Astrocyte (in vitro differentiated cells and primary cell): ENCODE data around the gene CD79A.

Experiments
- CTCF ChIP-seq: IDR thresholded peaks from 2 replicates; pipeline ENCODE4 v1.5.1; 2011; ENCODE audit warnings: low read depth, mild to moderate bottlenecking, inconsistent platforms, low read length, moderate library complexity; ENCODE audit not compliant: insufficient read depth
- EZH2 ChIP-seq: IDR thresholded peaks from 2 replicates; pipeline ENCODE4 v1.6.1; 2012; ENCODE audit warnings: mild to moderate bottlenecking, low read length, inconsistent platforms; ENCODE audit not compliant: insufficient read depth

- TF ChIP-seq CTCF (no peak), EZH2 (no peak)
Measured at GRCh38 chr19:41918095-41918494, 41.0 kb downstream of the CD79A start.
